GM10248 (cell line): Measurements from ENCODE around the gene CIC.
A peak's percentile ranks its signal among the peaks of the same experiment; 100 is the strongest.

Experiments used
- CTCF ChIA-PET: fragments of 300-600 bp; sonication (Branson Sonifier 250); formaldehyde crosslinking; extraction: SDS; loops from one replicate; lab custom pipeline; 2021; ENCODE audit warnings: antibody characterized with exemption; lab: Yijun Ruan, JAX
- POLR2A ChIA-PET: fragments of 350-650 bp; sonication (Branson Sonifier 250); formaldehyde crosslinking; extraction: SDS; loops from one replicate; lab custom pipeline; 2020; ENCODE audit warnings: antibody characterized with exemption; lab: Yijun Ruan, JAX
- DNase-seq: peaks from one replicate; pipeline ENCODE4 v3.0.0; 2012; ENCODE audit errors: extremely low spot score
- CTCF ChIP-seq: IDR thresholded peaks from 2 replicates; pipeline ENCODE4 v1.5.1; 2012; ENCODE audit warnings: mild to moderate bottlenecking, low read depth; ENCODE audit errors: extremely low read depth, missing control alignments, control extremely low read depth

Gene CIC

GRCh38 chr19:42250183-42250665 lies 18.8 kb upstream of the CIC start:
- ChIA-PET POLR2A (no interaction called here), CTCF (interaction anchor here (0.8 to 1.2 kb wide), 3 partner anchors 20 to 46 kb away, joined by 3 to 5 read pairs (median 5); no protein-coding TSS in a partner anchor)
- no peak for TF ChIP-seq CTCF
- DNase-seq: no peak

DNA sequence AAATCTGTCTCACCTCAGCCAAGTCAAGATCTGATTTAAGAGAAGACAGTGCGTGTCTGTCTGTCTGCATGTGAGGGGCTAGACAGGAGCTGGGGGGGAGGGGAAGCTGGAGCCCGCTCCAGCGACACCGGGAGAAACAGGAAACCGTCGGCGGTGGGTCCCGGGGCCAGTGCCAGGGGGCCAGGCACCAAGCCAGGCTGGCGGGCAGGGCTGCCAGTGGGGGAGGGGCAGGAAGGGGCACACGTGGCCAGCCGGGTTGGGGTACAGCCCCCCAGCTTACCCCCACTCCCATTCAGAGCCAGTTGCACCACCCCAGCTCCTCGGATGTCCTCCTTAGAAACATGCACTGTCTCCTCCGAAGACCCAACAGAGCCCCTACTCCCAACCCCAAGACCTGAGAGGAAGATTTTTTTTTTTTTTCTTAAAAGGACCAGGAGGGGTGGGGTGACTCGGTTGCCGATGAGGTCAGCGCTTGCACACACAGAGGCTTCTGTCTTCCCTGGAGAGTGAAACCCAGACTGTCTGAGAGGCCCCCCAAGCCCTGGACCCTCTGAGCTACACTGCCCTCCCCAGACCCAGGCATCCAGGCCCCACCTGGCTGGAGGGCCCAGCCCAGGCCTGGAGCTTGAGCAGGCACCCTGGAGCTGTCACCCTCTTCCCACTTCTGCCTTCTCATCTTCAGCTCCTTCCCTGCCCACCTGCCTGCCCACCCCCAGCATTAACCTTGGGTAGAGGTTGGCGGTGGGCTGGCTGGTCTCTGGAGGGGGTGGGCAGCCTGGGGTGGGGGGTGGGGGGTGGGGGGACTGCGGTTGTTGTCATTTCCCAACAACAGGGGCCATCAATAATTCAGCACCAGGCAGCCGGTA lies 18.2 kb upstream of the CIC start:
- no peak for TF ChIP-seq CTCF
- CTCF ChIA-PET: interaction anchor here (1.2 kb wide), 1 partner anchor 8 kb away, joined by 5 read pairs; no protein-coding TSS in a partner anchor
- no peak for DNase-seq
- POLR2A ChIA-PET: interaction anchor here (0.5 to 0.6 kb wide), 2 partner anchors 53 to 63 kb away, joined by 7 to 9 read pairs; no protein-coding TSS in a partner anchor

DNA sequence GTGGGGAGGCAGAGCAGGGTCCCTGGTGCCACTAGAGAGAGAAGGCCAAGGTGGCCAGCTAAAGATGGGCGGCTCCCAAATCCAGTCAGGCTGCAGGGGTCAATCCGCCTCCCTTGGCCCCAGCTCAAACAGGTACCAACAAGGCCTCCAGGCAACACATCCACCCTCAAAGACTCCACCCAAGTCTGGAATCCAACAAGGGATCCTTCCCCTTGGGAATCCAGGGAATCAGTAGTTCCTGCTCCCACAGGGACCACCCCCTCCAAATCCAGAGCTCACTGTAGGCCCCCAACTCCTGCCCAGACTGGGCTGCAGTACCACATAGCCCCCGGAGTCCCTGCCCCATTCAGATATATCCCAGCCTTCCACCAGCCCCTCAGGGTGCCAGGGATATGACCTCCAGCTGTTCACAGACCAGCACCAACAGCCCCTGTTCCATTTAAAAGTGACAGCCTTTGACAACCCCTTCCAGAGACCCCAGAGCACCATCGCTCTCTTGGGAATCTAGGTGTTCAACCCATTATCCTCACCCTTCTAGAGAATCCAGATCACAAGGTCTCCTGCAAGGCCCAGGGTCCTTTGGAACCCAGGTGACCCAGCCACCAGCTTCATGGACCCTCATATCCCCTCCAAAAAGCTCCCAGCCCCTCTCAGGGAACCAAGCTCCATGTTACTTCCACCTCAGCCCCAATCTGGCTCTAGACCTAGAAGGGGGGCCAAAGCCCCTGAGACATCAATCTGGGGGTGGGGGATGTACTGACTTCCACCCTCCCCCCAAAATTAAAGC lies 17.3 kb upstream of the CIC start:
- POLR2A ChIA-PET: interaction anchor here (0.6 kb wide), 1 partner anchor 53 kb away, joined by 7 read pairs; no protein-coding TSS in a partner anchor
- DNase-seq: no peak
- TF ChIP-seq CTCF: no peak
- CTCF ChIA-PET: interaction anchor here (1.0 to 1.2 kb wide), 3 partner anchors 9 to 45 kb away, joined by 3 to 5 read pairs (median 4); no protein-coding TSS in a partner anchor

DNA sequence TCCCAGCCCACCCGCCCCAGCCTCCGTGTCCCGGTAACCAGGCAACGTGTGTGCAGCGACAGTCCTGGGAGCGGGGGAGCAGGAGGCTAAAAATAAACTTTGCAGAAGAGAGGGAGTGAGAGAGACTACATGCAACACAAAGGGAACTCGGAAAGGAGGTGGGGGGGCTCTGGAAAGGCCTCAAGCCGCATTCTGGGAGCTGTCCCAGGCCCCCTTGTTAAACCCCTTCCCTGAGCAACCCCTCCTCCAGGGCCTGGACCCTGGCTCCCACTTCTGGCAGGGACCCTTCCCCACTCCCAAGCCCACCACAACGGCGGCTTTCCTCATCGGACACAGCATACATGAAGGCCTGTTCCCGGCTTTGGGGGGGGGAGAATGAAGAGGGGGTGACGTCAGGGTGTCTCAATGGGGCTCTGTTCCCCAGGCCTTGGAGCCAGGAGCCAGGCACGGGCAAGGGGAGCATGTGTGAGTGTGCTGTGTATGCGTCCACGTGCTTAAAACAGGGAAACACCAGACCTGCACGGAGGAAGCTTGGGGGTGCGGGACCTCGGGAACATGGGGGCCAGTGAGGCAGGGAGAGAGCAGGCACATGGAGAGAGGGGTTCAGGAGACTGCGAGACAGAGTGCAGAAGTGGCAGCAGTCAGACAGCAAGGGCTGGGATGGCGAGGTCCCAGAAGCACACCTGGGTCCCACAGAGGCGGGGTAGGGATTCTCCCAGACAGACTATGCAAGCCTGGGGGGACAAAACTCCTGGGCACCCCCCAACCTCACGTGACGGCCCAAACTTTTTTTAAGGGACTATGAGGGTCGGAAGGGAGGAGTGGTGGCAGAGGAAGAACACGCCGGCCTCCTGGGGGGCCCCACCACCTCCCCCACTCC lies 16.4 kb upstream of the CIC start:
- DNase-seq: no peak
- TF ChIP-seq CTCF: no peak
- CTCF ChIA-PET: interaction anchor here (1.0 to 1.2 kb wide), 3 partner anchors 10 to 44 kb away, joined by 3 to 5 read pairs (median 4); no protein-coding TSS in a partner anchor
- POLR2A ChIA-PET: no interaction called here

DNA sequence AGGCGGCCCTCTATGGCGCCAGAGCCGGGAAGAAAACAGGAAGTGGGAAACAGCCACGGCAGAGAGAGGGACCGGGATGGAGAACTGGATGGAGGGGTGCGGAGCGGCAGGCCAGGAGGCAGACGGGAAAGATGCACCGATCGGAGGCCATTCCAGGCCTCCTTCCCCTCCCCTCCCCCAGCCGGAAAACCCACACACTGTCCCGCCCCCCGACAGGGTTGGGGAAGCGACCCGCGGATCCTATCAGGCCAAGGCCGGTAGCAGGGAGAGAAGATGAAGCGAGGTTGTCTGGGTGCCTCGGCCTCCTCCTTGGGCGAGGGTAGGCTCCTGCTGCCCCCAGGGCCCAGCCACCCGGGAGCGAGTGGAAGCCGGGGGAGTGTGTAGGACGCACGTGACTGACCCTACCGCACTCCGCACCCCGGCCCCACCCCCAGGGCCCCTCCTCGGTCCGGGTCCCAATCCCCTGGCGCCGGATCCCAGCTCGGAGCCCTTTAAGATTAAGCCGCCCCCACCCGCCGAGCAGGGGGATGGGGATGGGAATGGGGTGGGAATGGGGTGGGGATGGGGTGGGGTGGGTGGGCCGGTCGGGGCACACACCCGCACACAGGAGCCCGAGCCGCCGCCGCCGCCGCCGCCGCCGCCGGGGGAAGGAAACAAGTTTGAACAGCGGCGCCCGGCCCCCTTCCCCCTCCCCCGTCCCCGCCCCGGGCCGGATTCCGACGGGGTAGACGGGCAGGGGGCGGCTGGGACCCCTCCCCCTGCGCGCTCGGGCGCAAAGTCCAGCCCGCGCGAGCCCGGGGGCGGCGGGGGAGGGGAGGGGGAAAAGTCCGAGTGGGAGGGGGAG lies 15.6 kb upstream of the CIC start:
- TF ChIP-seq CTCF: no peak
- ChIA-PET CTCF (no interaction called here), POLR2A (no interaction called here)
- peak; percentile 62 for DNase-seq
